Measurements from ENCODE around the gene BBOX1. TPM values are rescaled to one million over a fixed set of nuclear protein-coding genes. Genes with fewer than 3 reads are reported as not detected.

BBOX1 gene
- total RNA-seq, 1 experiment from 2014 or later = 0.33 TPM

DNA sequence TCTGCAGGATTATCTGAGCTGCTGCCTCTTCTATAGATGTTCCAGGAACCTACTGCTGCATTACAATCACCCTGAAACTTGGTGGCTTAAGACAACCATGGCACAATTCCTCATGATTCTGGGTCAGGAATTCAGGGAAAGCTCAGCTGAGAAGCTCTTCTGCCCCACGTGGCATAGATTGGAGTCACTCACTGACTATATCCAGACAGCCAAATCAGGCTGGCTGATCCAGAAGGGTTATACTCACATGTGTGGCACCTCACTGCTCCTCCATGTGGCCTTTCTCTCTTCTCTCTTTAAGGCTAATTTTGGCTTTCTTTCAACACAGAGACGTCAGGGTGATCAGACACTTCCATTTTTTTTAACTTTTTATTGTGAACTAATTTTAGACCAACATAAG lies 125.5 kb downstream of the BBOX1 start:
- POLR2A ChIA-PET = no interaction called here

DNA sequence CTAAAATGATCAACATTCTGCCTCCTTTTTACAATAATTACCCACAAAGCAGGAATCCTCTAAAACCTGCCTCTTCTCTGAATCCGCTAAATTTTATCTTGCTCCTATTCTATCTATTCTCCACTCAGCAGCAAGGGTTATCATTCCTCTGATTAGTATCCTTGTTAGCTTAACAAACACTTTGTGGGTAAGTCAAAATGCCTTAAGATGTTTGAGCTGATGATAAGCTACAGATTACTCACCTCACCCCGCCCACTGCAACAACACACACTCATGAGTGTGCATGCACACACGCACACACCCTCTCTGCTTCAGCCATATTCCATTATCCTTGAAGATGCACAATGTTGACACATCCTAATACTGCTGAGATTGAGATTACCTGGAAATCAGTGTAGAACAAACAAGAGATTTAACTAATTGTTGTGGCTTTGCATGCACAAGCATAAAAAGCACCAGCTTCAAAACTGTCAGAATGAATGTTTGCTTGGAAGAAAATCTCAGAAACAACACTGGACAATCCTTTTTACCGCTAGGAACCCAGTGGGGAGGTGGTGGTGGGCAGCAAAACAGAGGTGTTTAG lies 130.9 kb downstream of the BBOX1 start:
- H3K36me3 Mint-ChIP-seq (ENCODE audit: insufficient read depth, unreplicated experiment) = no peaks in the 10 kb centered on the region
- no peaks in the 10 kb centered on the region for H3K9me3 Mint-ChIP-seq (ENCODE audit: unreplicated experiment)
- H3K27ac Mint-ChIP-seq (ENCODE audit: low read depth, unreplicated experiment) = no peak overlapping the region
- intact Hi-C loops (cut with micrococcal nuclease) = no loop called here
- BruUV-seq (replicated peaks) = no TSS peak
- no peak overlapping the region for H3K4me3 Mint-ChIP-seq (ENCODE audit: unreplicated experiment)
- no peaks in the 10 kb centered on the region for H3K27me3 Mint-ChIP-seq (ENCODE audit: insufficient read depth, unreplicated experiment)
- TF ChIP-seq, protein P1, sequence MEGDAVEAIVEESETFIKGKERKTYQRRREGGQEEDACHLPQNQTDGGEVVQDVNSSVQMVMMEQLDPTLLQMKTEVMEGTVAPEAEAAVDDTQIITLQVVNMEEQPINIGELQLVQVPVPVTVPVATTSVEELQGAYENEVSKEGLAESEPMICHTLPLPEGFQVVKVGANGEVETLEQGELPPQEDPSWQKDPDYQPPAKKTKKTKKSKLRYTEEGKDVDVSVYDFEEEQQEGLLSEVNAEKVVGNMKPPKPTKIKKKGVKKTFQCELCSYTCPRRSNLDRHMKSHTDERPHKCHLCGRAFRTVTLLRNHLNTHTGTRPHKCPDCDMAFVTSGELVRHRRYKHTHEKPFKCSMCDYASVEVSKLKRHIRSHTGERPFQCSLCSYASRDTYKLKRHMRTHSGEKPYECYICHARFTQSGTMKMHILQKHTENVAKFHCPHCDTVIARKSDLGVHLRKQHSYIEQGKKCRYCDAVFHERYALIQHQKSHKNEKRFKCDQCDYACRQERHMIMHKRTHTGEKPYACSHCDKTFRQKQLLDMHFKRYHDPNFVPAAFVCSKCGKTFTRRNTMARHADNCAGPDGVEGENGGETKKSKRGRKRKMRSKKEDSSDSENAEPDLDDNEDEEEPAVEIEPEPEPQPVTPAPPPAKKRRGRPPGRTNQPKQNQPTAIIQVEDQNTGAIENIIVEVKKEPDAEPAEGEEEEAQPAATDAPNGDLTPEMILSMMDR (IDR thresholded peaks at IDR 0.05; ENCODE audit: unreplicated experiment) = no peak
- ChIA-PET POLR2A (no interaction called here), CTCF (interaction anchor here (0.6 to 1.5 kb wide), 5 partner anchors 12 to 875 kb away, joined by 3 to 14 read pairs (median 3); no protein-coding TSS in a partner anchor)
- H3K4me1 Mint-ChIP-seq (ENCODE audit: insufficient read depth, unreplicated experiment) = peaks cover 15% of the 10 kb centered on the region
- DNase-seq (ENCODE audit: unreplicated experiment) = no peak

More for the DNA sequence above, 125.5 kb downstream of the BBOX1 start:
- intact Hi-C loops (cut with micrococcal nuclease) = no loop called here
- H3K9me3 Mint-ChIP-seq (ENCODE audit: unreplicated experiment) = no peaks in the 10 kb centered on the region
- H3K4me3 Mint-ChIP-seq (ENCODE audit: unreplicated experiment) = no peak overlapping the region
- no peak for DNase-seq (ENCODE audit: unreplicated experiment)
- H3K27ac Mint-ChIP-seq (ENCODE audit: low read depth, unreplicated experiment) = no peak overlapping the region
- BruUV-seq (replicated peaks) = no TSS peak
- no peaks in the 10 kb centered on the region for H3K27me3 Mint-ChIP-seq (ENCODE audit: insufficient read depth, unreplicated experiment)
- no peaks in the 10 kb centered on the region for H3K36me3 Mint-ChIP-seq (ENCODE audit: insufficient read depth, unreplicated experiment)
- TF ChIP-seq, protein P1 (IDR thresholded peaks at IDR 0.05; ENCODE audit: unreplicated experiment) = no peak
- H3K4me1 Mint-ChIP-seq (ENCODE audit: insufficient read depth, unreplicated experiment) = peaks cover 4% of the 10 kb centered on the region
- CTCF ChIA-PET = interaction anchor here (0.6 to 1.1 kb wide), 3 partner anchors 12 to 175 kb away, joined by 3 to 4 read pairs (median 3); no protein-coding TSS in a partner anchor

DNA sequence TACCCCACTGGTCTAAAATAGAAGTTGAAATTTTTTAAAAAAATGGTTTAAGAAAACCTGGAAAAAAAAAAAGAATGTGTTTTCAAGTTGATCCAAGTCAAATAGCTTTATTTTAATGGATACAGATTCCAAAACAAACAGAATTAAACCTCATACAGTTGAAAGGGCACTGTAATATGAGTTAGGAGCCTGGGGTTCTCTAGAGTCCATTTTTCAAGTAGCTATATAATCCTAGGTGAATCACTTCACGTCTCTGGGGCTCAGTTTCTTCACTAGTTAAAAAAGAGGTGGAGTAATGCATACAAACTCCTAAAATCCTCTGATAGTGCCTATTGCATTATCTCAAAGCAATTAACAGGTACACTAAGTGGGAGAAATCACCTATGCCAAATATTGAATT lies 132.9 kb downstream of the BBOX1 start:
- H3K27me3 Mint-ChIP-seq (ENCODE audit: insufficient read depth, unreplicated experiment) = no peaks in the 10 kb centered on the region
- CTCF ChIA-PET = interaction anchor here (0.6 to 1.8 kb wide), 11 partner anchors 11 to 889 kb away, joined by 3 to 10 read pairs (median 3); no protein-coding TSS in a partner anchor

DNA sequence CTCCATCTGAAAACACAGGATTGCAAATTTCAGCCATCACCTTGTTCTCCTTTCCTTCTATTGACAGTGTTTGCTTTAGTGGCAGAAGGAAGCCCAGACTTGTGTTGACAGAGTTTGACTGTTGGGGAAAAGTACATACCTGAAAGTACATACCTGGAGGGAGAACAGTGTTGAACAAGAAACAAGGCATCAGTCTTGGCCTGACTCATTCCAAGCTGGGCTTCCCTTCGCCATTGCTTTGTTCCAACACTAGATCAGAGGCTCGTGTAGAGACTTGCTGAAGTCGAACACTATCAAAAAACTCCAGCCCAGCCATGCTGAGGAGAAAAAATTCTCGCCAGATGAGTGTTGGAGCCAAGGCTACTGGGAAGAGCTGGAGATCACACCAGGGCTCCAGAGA lies 133.4 kb downstream of the BBOX1 start:
- H3K9me3 Mint-ChIP-seq (ENCODE audit: unreplicated experiment) = no peaks in the 10 kb centered on the region
- no peaks in the 10 kb centered on the region for H3K27me3 Mint-ChIP-seq (ENCODE audit: insufficient read depth, unreplicated experiment)
- peaks cover 15% of the 10 kb centered on the region for H3K4me1 Mint-ChIP-seq (ENCODE audit: insufficient read depth, unreplicated experiment)
- H3K27ac Mint-ChIP-seq (ENCODE audit: low read depth, unreplicated experiment) = peak overlapping the region; percentile 10
- POLR2A ChIA-PET = interaction anchor here (0.7 to 1.2 kb wide), 5 partner anchors 182 to 631 kb away, joined by 3 to 4 read pairs (median 3); no protein-coding TSS in a partner anchor
- intact Hi-C loops (cut with micrococcal nuclease) = no loop called here
- no peak overlapping the region for H3K4me3 Mint-ChIP-seq (ENCODE audit: unreplicated experiment)
- BruUV-seq (replicated peaks) = no TSS peak
- CTCF ChIA-PET = interaction anchor here (0.6 to 1.8 kb wide), 12 partner anchors 11 to 863 kb away, joined by 3 to 10 read pairs (median 4); no protein-coding TSS in a partner anchor
- DNase-seq (ENCODE audit: unreplicated experiment) = peak; percentile 64
- no peaks in the 10 kb centered on the region for H3K36me3 Mint-ChIP-seq (ENCODE audit: insufficient read depth, unreplicated experiment)
- TF ChIP-seq, protein P1 (IDR thresholded peaks at IDR 0.05; ENCODE audit: unreplicated experiment) = no peak

More for the DNA sequence above, 132.9 kb downstream of the BBOX1 start:
- TF ChIP-seq, protein P1 (IDR thresholded peaks at IDR 0.05; ENCODE audit: unreplicated experiment) = no peak
- no TSS peak for BruUV-seq (replicated peaks)
- intact Hi-C loops (cut with micrococcal nuclease) = no loop called here
- Mint-ChIP-seq H3K4me1 (ENCODE audit: insufficient read depth, unreplicated experiment) (peaks cover 15% of the 10 kb centered on the region), H3K4me3 (ENCODE audit: unreplicated experiment) (no peak overlapping the region), H3K36me3 (ENCODE audit: insufficient read depth, unreplicated experiment) (no peaks in the 10 kb centered on the region), H3K27ac (ENCODE audit: low read depth, unreplicated experiment) (peak overlapping the region; percentile 10), H3K9me3 (ENCODE audit: unreplicated experiment) (no peaks in the 10 kb centered on the region)
- POLR2A ChIA-PET = interaction anchor here (0.7 to 1.2 kb wide), 7 partner anchors 14 to 631 kb away, joined by 3 to 4 read pairs (median 3); no protein-coding TSS in a partner anchor
- no peak for DNase-seq (ENCODE audit: unreplicated experiment)
